HL-60 (cell line): Measurements from ENCODE around the gene CCL27.

Source experiments
- DNase-seq, 2 experiments: peaks; one replicate each; pipeline ENCODE4 v3.0.0-alpha.2; 2010 to 2020; ENCODE audit warnings: low read depth in 1 of 2, low spot score in 1 of 2
- H3K27ac ChIP-seq: fragments of 250-450 bp; sonication (Bioruptor Pico); replicated peaks from 2 replicates; pipeline ENCODE4 v1.5.1; 2020; ENCODE audit warnings: mild to moderate bottlenecking, moderate library complexity
- H3K27me3 ChIP-seq: fragments of 250-450 bp; sonication (Bioruptor Pico); 2 replicates; pipeline ENCODE4 v1.5.1; 2021; ENCODE audit warnings: mild to moderate bottlenecking, moderate library complexity; ENCODE audit not compliant: insufficient read depth, poor library complexity, severe bottlenecking
- H3K4me3 ChIP-seq: replicated peaks from 2 replicates; pipeline ENCODE4 v1.5.1; 2011; ENCODE audit warnings: mild to moderate bottlenecking, control low read depth, low read length; ENCODE audit not compliant: insufficient read depth
- GABPA ChIP-seq: IDR thresholded peaks from 2 replicates; pipeline ENCODE4 v1.6.1; 2012; ENCODE audit warnings: low read depth
- POLR2AphosphoS5 ChIP-seq: IDR thresholded peaks from 2 replicates; pipeline ENCODE4 v1.6.1; 2012; ENCODE audit warnings: low read depth
- SPI1 ChIP-seq: IDR thresholded peaks from 2 replicates; pipeline ENCODE4 v1.6.1; 2012; ENCODE audit warnings: low read depth, mild to moderate bottlenecking, borderline replicate concordance
- long read RNA-seq: library from polyadenylated mRNA; unstranded; transcript quantifications from one replicate; pipeline ENCODE4 v2.0.0, GENCODE V29; 2020
- TF ChIP-seq, protein P1 (sequence below): IDR thresholded peaks from one replicate; pipeline ENCODE4 v1.5.1; 2011; ENCODE audit warnings: low read length, control low read depth, inconsistent platforms; ENCODE audit not compliant: insufficient read depth
- TF ChIP-seq, protein P2 (sequence below): IDR thresholded peaks from 2 replicates; pipeline ENCODE4 v1.6.1; 2012; ENCODE audit warnings: low read depth; ENCODE audit not compliant: insufficient replicate concordance

CCL27 gene
- long read RNA-seq = 0 reads

DNA sequence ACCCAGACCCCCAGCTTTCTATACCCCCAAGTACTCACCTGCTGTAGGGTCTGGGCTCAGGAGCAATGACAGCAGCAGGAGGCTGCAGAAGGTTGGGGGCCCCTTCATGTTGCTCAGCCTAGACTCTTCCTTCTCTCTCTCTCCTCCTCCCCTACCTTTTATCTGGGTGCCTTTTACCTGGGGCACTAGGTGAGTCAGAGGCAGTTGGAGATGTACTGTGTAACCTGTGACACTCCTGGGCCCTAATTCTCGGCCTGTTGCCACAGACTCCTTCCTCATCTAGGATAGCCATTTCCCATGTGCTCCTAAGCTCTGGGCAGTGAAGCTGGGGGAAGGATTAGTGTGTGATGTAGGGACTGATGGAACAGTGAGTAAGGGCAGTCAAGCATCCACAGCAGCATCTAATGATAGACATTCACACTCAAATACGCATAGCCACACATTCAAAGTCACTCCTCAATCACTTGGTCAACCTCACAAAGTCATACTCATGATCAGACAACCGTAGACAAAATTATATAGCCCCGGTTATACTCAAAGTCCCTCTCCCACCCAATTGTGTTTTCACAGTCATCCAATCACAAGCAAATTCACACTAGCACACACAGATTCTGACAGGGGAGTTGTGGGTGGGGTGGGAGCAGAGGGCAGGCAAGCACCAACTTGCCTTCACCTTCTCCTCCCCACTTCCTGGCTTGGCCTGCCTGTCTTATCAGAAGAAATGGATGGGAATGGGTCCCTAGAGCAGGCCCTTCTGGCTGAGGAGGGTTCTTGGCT, at the start of gene CCL27:
Gene CCL27 (minus strand): TSS at position 132 of the 777 bp plus-strand sequence. CDS start 24 bp downstream, at position 108.
- no peak for TF ChIP-seq GABPA
- TF ChIP-seq, protein P1, sequence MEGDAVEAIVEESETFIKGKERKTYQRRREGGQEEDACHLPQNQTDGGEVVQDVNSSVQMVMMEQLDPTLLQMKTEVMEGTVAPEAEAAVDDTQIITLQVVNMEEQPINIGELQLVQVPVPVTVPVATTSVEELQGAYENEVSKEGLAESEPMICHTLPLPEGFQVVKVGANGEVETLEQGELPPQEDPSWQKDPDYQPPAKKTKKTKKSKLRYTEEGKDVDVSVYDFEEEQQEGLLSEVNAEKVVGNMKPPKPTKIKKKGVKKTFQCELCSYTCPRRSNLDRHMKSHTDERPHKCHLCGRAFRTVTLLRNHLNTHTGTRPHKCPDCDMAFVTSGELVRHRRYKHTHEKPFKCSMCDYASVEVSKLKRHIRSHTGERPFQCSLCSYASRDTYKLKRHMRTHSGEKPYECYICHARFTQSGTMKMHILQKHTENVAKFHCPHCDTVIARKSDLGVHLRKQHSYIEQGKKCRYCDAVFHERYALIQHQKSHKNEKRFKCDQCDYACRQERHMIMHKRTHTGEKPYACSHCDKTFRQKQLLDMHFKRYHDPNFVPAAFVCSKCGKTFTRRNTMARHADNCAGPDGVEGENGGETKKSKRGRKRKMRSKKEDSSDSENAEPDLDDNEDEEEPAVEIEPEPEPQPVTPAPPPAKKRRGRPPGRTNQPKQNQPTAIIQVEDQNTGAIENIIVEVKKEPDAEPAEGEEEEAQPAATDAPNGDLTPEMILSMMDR = no peak
- TF ChIP-seq, protein P2, sequence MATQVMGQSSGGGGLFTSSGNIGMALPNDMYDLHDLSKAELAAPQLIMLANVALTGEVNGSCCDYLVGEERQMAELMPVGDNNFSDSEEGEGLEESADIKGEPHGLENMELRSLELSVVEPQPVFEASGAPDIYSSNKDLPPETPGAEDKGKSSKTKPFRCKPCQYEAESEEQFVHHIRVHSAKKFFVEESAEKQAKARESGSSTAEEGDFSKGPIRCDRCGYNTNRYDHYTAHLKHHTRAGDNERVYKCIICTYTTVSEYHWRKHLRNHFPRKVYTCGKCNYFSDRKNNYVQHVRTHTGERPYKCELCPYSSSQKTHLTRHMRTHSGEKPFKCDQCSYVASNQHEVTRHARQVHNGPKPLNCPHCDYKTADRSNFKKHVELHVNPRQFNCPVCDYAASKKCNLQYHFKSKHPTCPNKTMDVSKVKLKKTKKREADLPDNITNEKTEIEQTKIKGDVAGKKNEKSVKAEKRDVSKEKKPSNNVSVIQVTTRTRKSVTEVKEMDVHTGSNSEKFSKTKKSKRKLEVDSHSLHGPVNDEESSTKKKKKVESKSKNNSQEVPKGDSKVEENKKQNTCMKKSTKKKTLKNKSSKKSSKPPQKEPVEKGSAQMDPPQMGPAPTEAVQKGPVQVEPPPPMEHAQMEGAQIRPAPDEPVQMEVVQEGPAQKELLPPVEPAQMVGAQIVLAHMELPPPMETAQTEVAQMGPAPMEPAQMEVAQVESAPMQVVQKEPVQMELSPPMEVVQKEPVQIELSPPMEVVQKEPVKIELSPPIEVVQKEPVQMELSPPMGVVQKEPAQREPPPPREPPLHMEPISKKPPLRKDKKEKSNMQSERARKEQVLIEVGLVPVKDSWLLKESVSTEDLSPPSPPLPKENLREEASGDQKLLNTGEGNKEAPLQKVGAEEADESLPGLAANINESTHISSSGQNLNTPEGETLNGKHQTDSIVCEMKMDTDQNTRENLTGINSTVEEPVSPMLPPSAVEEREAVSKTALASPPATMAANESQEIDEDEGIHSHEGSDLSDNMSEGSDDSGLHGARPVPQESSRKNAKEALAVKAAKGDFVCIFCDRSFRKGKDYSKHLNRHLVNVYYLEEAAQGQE = no peak
- TF ChIP-seq SPI1 = no peak
- no peak for TF ChIP-seq POLR2AphosphoS5
- Histone ChIP-seq H3K27ac (no peak within 1 kb of the TSS), H3K27me3 (no peaks in the 10 kb centered on the region), H3K4me3 (no peak within 1 kb of the TSS)
- DNase-seq = no peak

DNA sequence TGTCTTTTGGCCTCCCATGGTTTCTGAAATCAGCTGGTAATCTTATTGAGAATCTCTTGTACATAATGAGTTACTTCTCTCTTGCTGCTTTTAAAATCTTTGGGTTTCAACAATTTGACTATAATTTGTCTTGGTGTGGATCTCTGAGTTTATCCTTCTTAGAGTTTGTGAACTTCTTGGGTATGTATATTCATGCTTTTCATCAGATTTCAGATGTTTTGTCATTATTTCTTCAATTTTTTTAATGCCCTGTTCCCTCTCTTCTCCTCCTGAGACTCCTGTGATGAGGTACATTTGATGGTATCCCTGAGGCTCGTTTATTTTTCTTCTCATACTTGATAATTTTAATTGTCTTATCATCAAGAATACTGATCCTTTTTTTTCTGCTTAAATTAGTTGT, 49.7 kb upstream of the CCL27 start:
- peaks cover 4% of the 10 kb centered on the region for H3K27me3 ChIP-seq
- H3K4me3 ChIP-seq = no peak overlapping the region
- no peak for DNase-seq
- TF ChIP-seq POLR2AphosphoS5 (no peak), GABPA (no peak), SPI1 (no peak)
- TF ChIP-seq, protein P2 = no peak
- TF ChIP-seq, protein P1 = no peak
- H3K27ac ChIP-seq = no peak overlapping the region

- DNase-seq = no peak
- peaks cover 8% of the 10 kb centered on the region for H3K27me3 ChIP-seq
- no peak within 1 kb of the TSS for H3K4me3 ChIP-seq
- H3K27ac ChIP-seq = no peak within 1 kb of the TSS
- TF ChIP-seq, protein P2 = no peak
- TF ChIP-seq SPI1 = no peak
These were observed 47.6 kb upstream of the CCL27 start, which contains the start of gene CCL21 for GRCh38 chr9:34710023-34710422. CCL21 (minus strand) TSS chr9:34710136; CDS start chr9:34710066, 70 bp downstream.
